Measurements from ENCODE around the gene UGT1A9. TPM values are rescaled to one million over a fixed set of nuclear protein-coding genes. Genes with fewer than 3 reads are reported as not detected.

The UGT1A9 gene
- total and polyA plus RNA-seq, 3 experiments from 2014 or later: not detected

GRCh38 chr2:233707940-233708644, 36.4 kb downstream of the UGT1A9 start:
- Histone ChIP-seq H3K4me1 (ENCODE audit: insufficient read depth, low read length) (no peaks in the 10 kb centered on the region), H3K36me3 (ENCODE audit: insufficient read depth, low read length) (no peaks in the 10 kb centered on the region), H3K27ac (ENCODE audit: low read depth, low read length) (no peak overlapping the region), H3K27me3 (ENCODE audit: insufficient read depth, low read length, poor library complexity, severe bottlenecking) (no peaks in the 10 kb centered on the region), H3K4me3 (ENCODE audit: low read length) (no peak overlapping the region), H3K9me3 (ENCODE audit: low read length) (no peaks in the 10 kb centered on the region)
- peaks cover 0 to 6% (median 4%) of the 10 kb centered on the region in 5 donors for H3K9me3 Mint-ChIP-seq
- DNase-seq: no peak
- no peaks in the 10 kb centered on the region for H3K4me1 Mint-ChIP-seq
- H3K27me3 Mint-ChIP-seq: peaks cover 24 to 38% of the 10 kb centered on the region in 2 donors
- ChIA-PET CTCF (no interaction called here), POLR2A (no interaction called here)
- no peak overlapping the region for H3K4me3 Mint-ChIP-seq
- peaks cover 0 to 2% (median 0%) of the 10 kb centered on the region in 3 donors for H3K36me3 Mint-ChIP-seq
- no peak overlapping the region for H3K27ac Mint-ChIP-seq

- POLR2A ChIA-PET: no interaction called here
- no peak overlapping the region for H3K4me3 Mint-ChIP-seq
- Histone ChIP-seq H3K27me3 (ENCODE audit: insufficient read depth, low read length, poor library complexity, severe bottlenecking) (no peaks in the 10 kb centered on the region), H3K9me3 (ENCODE audit: low read length) (no peaks in the 10 kb centered on the region), H3K27ac (ENCODE audit: low read depth, low read length) (no peak overlapping the region), H3K4me3 (ENCODE audit: low read length) (no peak overlapping the region), H3K36me3 (ENCODE audit: insufficient read depth, low read length) (no peaks in the 10 kb centered on the region), H3K4me1 (ENCODE audit: insufficient read depth, low read length) (no peaks in the 10 kb centered on the region)
- DNase-seq: no peak
- peaks cover 0 to 2% (median 0%) of the 10 kb centered on the region in 3 donors for H3K36me3 Mint-ChIP-seq
- H3K9me3 Mint-ChIP-seq: peaks cover 0 to 5% (median 4%) of the 10 kb centered on the region in 5 donors
- H3K27me3 Mint-ChIP-seq: peaks cover 25 to 46% of the 10 kb centered on the region in 2 donors
- CTCF ChIA-PET: no interaction called here
- H3K4me1 Mint-ChIP-seq: no peaks in the 10 kb centered on the region
- H3K27ac Mint-ChIP-seq: no peak overlapping the region
These were observed 37.2 kb downstream of the UGT1A9 start for GRCh38 chr2:233708942-233709341.

- H3K27ac Mint-ChIP-seq: no peak overlapping the region
- no peak overlapping the region for H3K4me3 Mint-ChIP-seq
- CTCF ChIA-PET: interaction anchor here (1.1 kb wide), 1 partner anchor 17 kb away, joined by 3 read pairs; no protein-coding TSS in a partner anchor
- Histone ChIP-seq H3K27me3 (ENCODE audit: insufficient read depth, low read length, poor library complexity, severe bottlenecking) (no peaks in the 10 kb centered on the region), H3K9me3 (ENCODE audit: low read length) (no peaks in the 10 kb centered on the region), H3K4me3 (ENCODE audit: low read length) (no peak overlapping the region), H3K27ac (ENCODE audit: low read depth, low read length) (no peak overlapping the region), H3K36me3 (ENCODE audit: insufficient read depth, low read length) (no peaks in the 10 kb centered on the region), H3K4me1 (ENCODE audit: insufficient read depth, low read length) (no peaks in the 10 kb centered on the region)
- peaks cover 14 to 58% of the 10 kb centered on the region in 2 donors for H3K27me3 Mint-ChIP-seq
- H3K36me3 Mint-ChIP-seq: no peaks in the 10 kb centered on the region
- peak; percentile 13 to 73 (median 34) for DNase-seq
- H3K9me3 Mint-ChIP-seq: no peaks in the 10 kb centered on the region
- POLR2A ChIA-PET: no interaction called here
- no peaks in the 10 kb centered on the region for H3K4me1 Mint-ChIP-seq
These were observed 39.8 kb downstream of the UGT1A9 start for GRCh38 chr2:233711312-233712008.

- Histone ChIP-seq H3K9me3 (ENCODE audit: low read length) (no peaks in the 10 kb centered on the region), H3K27ac (ENCODE audit: low read depth, low read length) (no peak within 1 kb of the TSS), H3K4me3 (ENCODE audit: low read length) (no peak within 1 kb of the TSS), H3K36me3 (ENCODE audit: insufficient read depth, low read length) (no peaks in the 10 kb centered on the region), H3K27me3 (ENCODE audit: insufficient read depth, low read length, poor library complexity, severe bottlenecking) (no peaks in the 10 kb centered on the region), H3K4me1 (ENCODE audit: insufficient read depth, low read length) (no peaks in the 10 kb centered on the region)
- H3K9me3 Mint-ChIP-seq: no peaks in the 10 kb centered on the region
- H3K36me3 Mint-ChIP-seq: no peaks in the 10 kb centered on the region
- H3K27me3 Mint-ChIP-seq: peaks cover 22 to 62% of the 10 kb centered on the region in 2 donors
- H3K27ac Mint-ChIP-seq: peak within 1 kb of the TSS in 1 of 8 donors; percentile 70
- H3K4me3 Mint-ChIP-seq: no peak within 1 kb of the TSS
- ChIA-PET POLR2A (no interaction called here), CTCF (no interaction called here)
- DNase-seq: no peak
- no peaks in the 10 kb centered on the region for H3K4me1 Mint-ChIP-seq
These were observed 41.0 kb downstream of the UGT1A9 start, which contains the start of gene UGT1A5 for GRCh38 chr2:233712611-233713261. Gene UGT1A5, plus strand, starts transcription at chr2:233712907. Its CDS starts 85 bp downstream, at chr2:233712992.

GRCh38 chr2:233713262-233713615, 41.5 kb downstream of the UGT1A9 start:
- ChIA-PET CTCF (no interaction called here), POLR2A (no interaction called here)
- H3K9me3 Mint-ChIP-seq: no peaks in the 10 kb centered on the region
- Histone ChIP-seq H3K27ac (ENCODE audit: low read depth, low read length) (no peak overlapping the region), H3K27me3 (ENCODE audit: insufficient read depth, low read length, poor library complexity, severe bottlenecking) (no peaks in the 10 kb centered on the region), H3K9me3 (ENCODE audit: low read length) (no peaks in the 10 kb centered on the region), H3K4me1 (ENCODE audit: insufficient read depth, low read length) (no peaks in the 10 kb centered on the region), H3K36me3 (ENCODE audit: insufficient read depth, low read length) (no peaks in the 10 kb centered on the region), H3K4me3 (ENCODE audit: low read length) (no peak overlapping the region)
- H3K36me3 Mint-ChIP-seq: no peaks in the 10 kb centered on the region
- DNase-seq: no peak
- no peak overlapping the region for H3K4me3 Mint-ChIP-seq
- H3K27me3 Mint-ChIP-seq: peaks cover 22 to 65% of the 10 kb centered on the region in 2 donors
- H3K4me1 Mint-ChIP-seq: no peaks in the 10 kb centered on the region
- H3K27ac Mint-ChIP-seq: no peak overlapping the region

- Histone ChIP-seq H3K27ac (ENCODE audit: low read depth, low read length) (no peak overlapping the region), H3K27me3 (ENCODE audit: insufficient read depth, low read length, poor library complexity, severe bottlenecking) (no peaks in the 10 kb centered on the region), H3K4me1 (ENCODE audit: insufficient read depth, low read length) (no peaks in the 10 kb centered on the region), H3K36me3 (ENCODE audit: insufficient read depth, low read length) (no peaks in the 10 kb centered on the region), H3K4me3 (ENCODE audit: low read length) (no peak overlapping the region), H3K9me3 (ENCODE audit: low read length) (no peaks in the 10 kb centered on the region)
- H3K4me3 Mint-ChIP-seq: no peak overlapping the region
- ChIA-PET POLR2A (no interaction called here), CTCF (no interaction called here)
- H3K27me3 Mint-ChIP-seq: peaks cover 17 to 73% of the 10 kb centered on the region in 2 donors
- no peaks in the 10 kb centered on the region for H3K9me3 Mint-ChIP-seq
- no peak for DNase-seq
- no peak overlapping the region for H3K27ac Mint-ChIP-seq
- H3K4me1 Mint-ChIP-seq: no peaks in the 10 kb centered on the region
- no peaks in the 10 kb centered on the region for H3K36me3 Mint-ChIP-seq
These were observed 42.4 kb downstream of the UGT1A9 start for GRCh38 chr2:233714121-233714520.

- no peaks in the 10 kb centered on the region for H3K9me3 ChIP-seq (ENCODE audit: low read length)
- H3K27ac Mint-ChIP-seq: peak within 1 kb of the TSS in 1 of 8 donors; percentile 8
- H3K4me1 Mint-ChIP-seq: no peaks in the 10 kb centered on the region
- POLR2A ChIA-PET: no interaction called here
- DNase-seq: no peak
- peaks cover 0 to 2% (median 0%) of the 10 kb centered on the region in 5 donors for H3K9me3 Mint-ChIP-seq
- peaks cover 11 to 69% of the 10 kb centered on the region in 2 donors for H3K27me3 Mint-ChIP-seq
- H3K4me1 ChIP-seq (ENCODE audit: insufficient read depth, low read length): no peaks in the 10 kb centered on the region
- H3K36me3 Mint-ChIP-seq: no peaks in the 10 kb centered on the region
- H3K27ac ChIP-seq (ENCODE audit: low read depth, low read length): no peak within 1 kb of the TSS
- no peaks in the 10 kb centered on the region for H3K36me3 ChIP-seq (ENCODE audit: insufficient read depth, low read length)
- no peak within 1 kb of the TSS for H3K4me3 ChIP-seq (ENCODE audit: low read length)
- no peaks in the 10 kb centered on the region for H3K27me3 ChIP-seq (ENCODE audit: insufficient read depth, low read length, poor library complexity, severe bottlenecking)
- no peak within 1 kb of the TSS for H3K4me3 Mint-ChIP-seq
- CTCF ChIA-PET: no interaction called here
These were observed 46.9 kb downstream of the UGT1A9 start, which contains the start of gene UGT1A4 for GRCh38 chr2:233718552-233718951. Gene UGT1A4, plus strand, starts transcription at chr2:233718736. Its CDS starts 85 bp downstream, at chr2:233718821.

- no peak within 1 kb of the TSS for H3K4me3 ChIP-seq (ENCODE audit: low read length)
- ChIA-PET POLR2A (no interaction called here), CTCF (interaction anchor here (0.7 kb wide), 1 partner anchor 17 kb away, joined by 3 read pairs; no protein-coding TSS in a partner anchor)
- H3K27ac ChIP-seq (ENCODE audit: low read depth, low read length): no peak within 1 kb of the TSS
- Mint-ChIP-seq H3K27ac (no peak within 1 kb of the TSS), H3K27me3 (peaks cover 14 to 33% of the 10 kb centered on the region in 2 donors), H3K4me1 (no peaks in the 10 kb centered on the region), H3K36me3 (no peaks in the 10 kb centered on the region), H3K9me3 (peaks cover 0 to 3% (median 0%) of the 10 kb centered on the region in 5 donors), H3K4me3 (no peak within 1 kb of the TSS)
- no peaks in the 10 kb centered on the region for H3K9me3 ChIP-seq (ENCODE audit: low read length)
- no peaks in the 10 kb centered on the region for H3K4me1 ChIP-seq (ENCODE audit: insufficient read depth, low read length)
- H3K27me3 ChIP-seq (ENCODE audit: insufficient read depth, low read length, poor library complexity, severe bottlenecking): no peaks in the 10 kb centered on the region
- H3K36me3 ChIP-seq (ENCODE audit: insufficient read depth, low read length): no peaks in the 10 kb centered on the region
- DNase-seq: no peak
These were observed 57.1 kb downstream of the UGT1A9 start, which contains the start of gene UGT1A3 for GRCh38 chr2:233728723-233729301. Gene UGT1A3, plus strand, starts transcription at chr2:233729042. Its CDS starts 85 bp downstream, at chr2:233729127.

Measured in CD8-positive, alpha-beta memory T cell (primary cell).